DMS 273 treated with DMSO at 0.1 percent for 48 hours (cell line): ENCODE results near the gene SCAMP3.
"Not testable (repeated sequence)": the region's sequence is repeated elsewhere in the genome, so short reads cannot be mapped to it uniquely, and the experiment has no call there.

Experiments used
- DNase-seq: peaks from one replicate; lab custom pipeline; 2025; lab: John Stamatoyannopoulos, UW

Gene SCAMP3

GRCh38 chr1:155261852-155262673, at the start of gene SCAMP3:
SCAMP3 (minus strand) TSS chr1:155262360; CDS start chr1:155262151, 209 bp downstream.
- DNase-seq: peak; percentile 98

GRCh38 chr1:155309423-155310021, 47.4 kb upstream of the SCAMP3 start:
- DNase-seq: no peak

- DNase-seq: peak; percentile 99
These were observed 46.6 kb upstream of the SCAMP3 start, which contains the start of gene FDPS for GRCh38 chr1:155308493-155309422. FDPS (plus strand) TSS chr1:155308866; CDS start chr1:155309790, 924 bp downstream.

- peak; percentile 43 for DNase-seq
These were observed 45.1 kb upstream of the SCAMP3 start for GRCh38 chr1:155307247-155307740.

GRCh38 chr1:155305881-155306391, 43.8 kb upstream of the SCAMP3 start:
- no peak for DNase-seq

- DNase-seq: no peak
These were observed 42.5 kb upstream of the SCAMP3 start for GRCh38 chr1:155304558-155305063.

GRCh38 chr1:155301342-155301841, 39.2 kb upstream of the SCAMP3 start, which contains the start of gene PKLR:
PKLR (minus strand) TSS chr1:155301438; CDS start chr1:155301395, 43 bp downstream.
- no peak for DNase-seq

- DNase-seq: no peak
These were observed 38.6 kb upstream of the SCAMP3 start for GRCh38 chr1:155300553-155301329.

- DNase-seq: no peak
These were observed 37.9 kb upstream of the SCAMP3 start for GRCh38 chr1:155300024-155300423.

- no peak for DNase-seq
These were observed 35.2 kb upstream of the SCAMP3 start for GRCh38 chr1:155297384-155297783.

GRCh38 chr1:155296661-155297060, 34.5 kb upstream of the SCAMP3 start:
- no peak for DNase-seq

GRCh38 chr1:155295942-155296267, 33.7 kb upstream of the SCAMP3 start:
- no peak for DNase-seq

GRCh38 chr1:155295183-155295941, 33.2 kb upstream of the SCAMP3 start:
- no peak for DNase-seq

- DNase-seq: no peak
These were observed 32.5 kb upstream of the SCAMP3 start for GRCh38 chr1:155294520-155295182.

- DNase-seq: no peak
These were observed 31.1 kb upstream of the SCAMP3 start for GRCh38 chr1:155293086-155293749.

- not testable (repeated sequence) for DNase-seq
These were observed 28.8 kb upstream of the SCAMP3 start for GRCh38 chr1:155291006-155291405.

GRCh38 chr1:155287987-155288543, 25.9 kb upstream of the SCAMP3 start:
- no peak for DNase-seq

GRCh38 chr1:155286544-155286943, 24.4 kb upstream of the SCAMP3 start:
- DNase-seq: no peak
